ENCODE data around the gene ARID4A.

GRCh38 chr14:58258156-58258555, 40.2 kb upstream of the ARID4A start:
- no peak for TF ChIP-seq KLF5 (IDR thresholded peaks at IDR 0.05; ENCODE audit: partially characterized antibody)
- TF ChIP-seq POLR2AphosphoS5 (IDR thresholded peaks at IDR 0.05; ENCODE audit: low read length): no peak
- no peak for TF ChIP-seq CHD1 (IDR thresholded peaks at IDR 0.05; ENCODE audit: low read depth, low read length)
- no peak for TF ChIP-seq REST (IDR thresholded peaks at IDR 0.05; ENCODE audit: low read depth, low read length)
